ENCODE results near the gene PNPLA6.
"Not testable (repeated sequence)": the region's sequence is repeated elsewhere in the genome, so short reads cannot be mapped to it uniquely, and the experiment has no call there.

Gene PNPLA6

GRCh38 chr19:7550987-7551761 is 15.7 kb downstream of the PNPLA6 start:
- DNase-seq (ENCODE audit: extremely low read depth in 1 of 2, low read depth in 1 of 2), result no peak

- DNase-seq (ENCODE audit: extremely low read depth in 1 of 2, low read depth in 1 of 2), result no peak
These were observed 17.3 kb downstream of the PNPLA6 start for GRCh38 chr19:7552781-7553180.

- no peak for DNase-seq (ENCODE audit: extremely low read depth in 1 of 2, low read depth in 1 of 2)
These were observed 19.0 kb downstream of the PNPLA6 start for GRCh38 chr19:7554565-7554964.

- no peak for DNase-seq (ENCODE audit: extremely low read depth in 1 of 2, low read depth in 1 of 2)
These were observed 19.7 kb downstream of the PNPLA6 start for GRCh38 chr19:7554990-7555864.

GRCh38 chr19:7556696-7557315 is 21.3 kb downstream of the PNPLA6 start:
- no peak for DNase-seq (ENCODE audit: extremely low read depth in 1 of 2, low read depth in 1 of 2)

GRCh38 chr19:7558667-7559066 is 23.1 kb downstream of the PNPLA6 start:
- no peak for DNase-seq (ENCODE audit: extremely low read depth in 1 of 2, low read depth in 1 of 2)

- DNase-seq (ENCODE audit: extremely low read depth in 1 of 2, low read depth in 1 of 2), result no peak
These were observed 23.6 kb downstream of the PNPLA6 start for GRCh38 chr19:7559102-7559501.

- no peak for DNase-seq (ENCODE audit: extremely low read depth in 1 of 2, low read depth in 1 of 2)
These were observed 24.7 kb downstream of the PNPLA6 start for GRCh38 chr19:7560255-7560654.

- DNase-seq (ENCODE audit: extremely low read depth in 1 of 2, low read depth in 1 of 2), result no peak
These were observed 25.8 kb downstream of the PNPLA6 start for GRCh38 chr19:7561325-7561724.

GRCh38 chr19:7562646-7563393 is 27.3 kb downstream of the PNPLA6 start:
- DNase-seq (ENCODE audit: extremely low read depth in 1 of 2, low read depth in 1 of 2), result no peak

- no peak for DNase-seq (ENCODE audit: extremely low read depth in 1 of 2, low read depth in 1 of 2)
These were observed 29.3 kb downstream of the PNPLA6 start for GRCh38 chr19:7564866-7565265.

GRCh38 chr19:7565332-7565731 is 29.8 kb downstream of the PNPLA6 start:
- DNase-seq (ENCODE audit: extremely low read depth in 1 of 2, low read depth in 1 of 2), result no peak

- no peak for DNase-seq (ENCODE audit: extremely low read depth in 1 of 2, low read depth in 1 of 2)
These were observed 35.2 kb downstream of the PNPLA6 start for GRCh38 chr19:7570761-7571160.

- DNase-seq (ENCODE audit: extremely low read depth in 1 of 2, low read depth in 1 of 2), result no peak
These were observed 40.0 kb downstream of the PNPLA6 start for GRCh38 chr19:7575434-7576040.

- DNase-seq (ENCODE audit: extremely low read depth in 1 of 2, low read depth in 1 of 2), result not testable (repeated sequence)
These were observed 41.9 kb downstream of the PNPLA6 start for GRCh38 chr19:7577422-7577821.

- no peak for DNase-seq (ENCODE audit: extremely low read depth in 1 of 2, low read depth in 1 of 2)
These were observed 42.6 kb downstream of the PNPLA6 start for GRCh38 chr19:7578127-7578526.

GRCh38 chr19:7579182-7579581 is 43.7 kb downstream of the PNPLA6 start:
- no peak for DNase-seq (ENCODE audit: extremely low read depth in 1 of 2, low read depth in 1 of 2)

- no peak for DNase-seq (ENCODE audit: extremely low read depth in 1 of 2, low read depth in 1 of 2)
These were observed 46.9 kb downstream of the PNPLA6 start for GRCh38 chr19:7582446-7582845.

- no peak for DNase-seq (ENCODE audit: extremely low read depth in 1 of 2, low read depth in 1 of 2)
These were observed 54.3 kb downstream of the PNPLA6 start for GRCh38 chr19:7589822-7590221.

- DNase-seq (ENCODE audit: extremely low read depth in 1 of 2, low read depth in 1 of 2), result no peak
These were observed 54.7 kb downstream of the PNPLA6 start for GRCh38 chr19:7590256-7590655.
